Sigmoid colon (tissue), 3 donors: ENCODE data around the gene GNGT2.

ENCODE experiments used
- POLR2A ChIP-seq, 2 donors: fragments of 450-650 bp; IDR thresholded peaks; one replicate each; pipeline ENCODE4 v1.6.1; 2016; ENCODE audit warnings: antibody characterized with exemption in 2 of 2, mild to moderate bottlenecking in 2 of 2, moderate library complexity in 2 of 2
- TF ChIP-seq, protein P1 (sequence below), 4 experiments: fragments of 450-650 bp in 3 of 4; fragments of 200-600 bp in 1 of 4; IDR thresholded peaks; one replicate each; pipeline ENCODE4 v1.5.1; 2016 to 2019; ENCODE audit warnings: antibody characterized with exemption in 4 of 4, mild to moderate bottlenecking in 3 of 4, moderate library complexity in 2 of 4

DNA sequence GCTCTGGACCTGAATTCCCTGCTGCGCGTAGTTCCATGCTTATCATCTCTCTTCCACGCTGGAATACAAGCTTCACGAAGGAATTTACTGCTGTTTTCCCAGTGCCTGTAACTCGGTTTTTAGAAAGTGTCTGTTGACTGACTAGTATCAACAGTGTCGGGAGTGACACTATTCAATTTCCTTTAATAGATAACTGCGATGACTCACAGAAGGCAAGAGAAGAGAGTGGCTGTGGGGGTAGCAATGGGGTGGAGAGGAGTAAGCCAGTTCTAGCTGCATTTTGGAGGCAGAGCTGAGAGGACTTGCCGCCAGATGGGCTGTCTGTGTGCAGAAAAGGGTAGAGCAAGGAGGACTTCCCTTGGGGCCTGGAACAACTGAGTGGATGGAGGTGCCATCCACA lies 52.6 kb downstream of the GNGT2 start:
- TF ChIP-seq, protein P1, sequence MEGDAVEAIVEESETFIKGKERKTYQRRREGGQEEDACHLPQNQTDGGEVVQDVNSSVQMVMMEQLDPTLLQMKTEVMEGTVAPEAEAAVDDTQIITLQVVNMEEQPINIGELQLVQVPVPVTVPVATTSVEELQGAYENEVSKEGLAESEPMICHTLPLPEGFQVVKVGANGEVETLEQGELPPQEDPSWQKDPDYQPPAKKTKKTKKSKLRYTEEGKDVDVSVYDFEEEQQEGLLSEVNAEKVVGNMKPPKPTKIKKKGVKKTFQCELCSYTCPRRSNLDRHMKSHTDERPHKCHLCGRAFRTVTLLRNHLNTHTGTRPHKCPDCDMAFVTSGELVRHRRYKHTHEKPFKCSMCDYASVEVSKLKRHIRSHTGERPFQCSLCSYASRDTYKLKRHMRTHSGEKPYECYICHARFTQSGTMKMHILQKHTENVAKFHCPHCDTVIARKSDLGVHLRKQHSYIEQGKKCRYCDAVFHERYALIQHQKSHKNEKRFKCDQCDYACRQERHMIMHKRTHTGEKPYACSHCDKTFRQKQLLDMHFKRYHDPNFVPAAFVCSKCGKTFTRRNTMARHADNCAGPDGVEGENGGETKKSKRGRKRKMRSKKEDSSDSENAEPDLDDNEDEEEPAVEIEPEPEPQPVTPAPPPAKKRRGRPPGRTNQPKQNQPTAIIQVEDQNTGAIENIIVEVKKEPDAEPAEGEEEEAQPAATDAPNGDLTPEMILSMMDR (IDR thresholded peaks at IDR 0.05), result no peak
- no peak for TF ChIP-seq POLR2A (IDR thresholded peaks at IDR 0.05)
